Stimulated activated naive CD8-positive, alpha-beta T cell treated with anti-CD3 and anti-CD28 coated beads, Interleukin-15, Interleukin-2, amounts not matched to agents 100 ng/mL and 50 ng/mL, for 24 hours (primary cell): ENCODE measurements around the gene OR56A1.
"Not testable (repeated sequence)": the region's sequence is repeated elsewhere in the genome, so short reads cannot be mapped to it uniquely, and the experiment has no call there.

Source experiments
- H3K27ac Mint-ChIP-seq: one replicate; pipeline ENCODE4 v1.8.0; 2021; ENCODE audit warnings: mild to moderate bottlenecking, mixed read lengths
- H3K27me3 Mint-ChIP-seq: one replicate; pipeline ENCODE4 v1.8.0; 2021; ENCODE audit warnings: mixed read lengths
- H3K36me3 Mint-ChIP-seq: one replicate; pipeline ENCODE4 v1.8.0; 2021; ENCODE audit warnings: low read depth, mixed read lengths
- H3K4me1 Mint-ChIP-seq: one replicate; pipeline ENCODE4 v1.8.0; 2021; ENCODE audit warnings: low read depth, mixed read lengths
- H3K4me3 Mint-ChIP-seq: one replicate; pipeline ENCODE4 v1.8.0; 2021; ENCODE audit warnings: mild to moderate bottlenecking, mixed read lengths
- H3K9me3 Mint-ChIP-seq: one replicate; pipeline ENCODE4 v1.8.0; 2021; ENCODE audit warnings: mixed read lengths

OR56A1 gene, protein sequence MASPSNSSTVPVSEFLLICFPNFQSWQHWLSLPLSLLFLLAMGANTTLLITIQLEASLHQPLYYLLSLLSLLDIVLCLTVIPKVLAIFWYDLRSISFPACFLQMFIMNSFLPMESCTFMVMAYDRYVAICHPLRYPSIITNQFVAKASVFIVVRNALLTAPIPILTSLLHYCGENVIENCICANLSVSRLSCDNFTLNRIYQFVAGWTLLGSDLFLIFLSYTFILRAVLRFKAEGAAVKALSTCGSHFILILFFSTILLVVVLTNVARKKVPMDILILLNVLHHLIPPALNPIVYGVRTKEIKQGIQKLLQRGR

GRCh38 chr11:6030708-6031405, at the start of gene OR56A1:
OR56A1 (minus strand) TSS chr11:6030758; CDS start chr11:6027692, 3,066 bp downstream.
- H3K36me3 Mint-ChIP-seq = no peaks in the 10 kb centered on the region

DNA sequence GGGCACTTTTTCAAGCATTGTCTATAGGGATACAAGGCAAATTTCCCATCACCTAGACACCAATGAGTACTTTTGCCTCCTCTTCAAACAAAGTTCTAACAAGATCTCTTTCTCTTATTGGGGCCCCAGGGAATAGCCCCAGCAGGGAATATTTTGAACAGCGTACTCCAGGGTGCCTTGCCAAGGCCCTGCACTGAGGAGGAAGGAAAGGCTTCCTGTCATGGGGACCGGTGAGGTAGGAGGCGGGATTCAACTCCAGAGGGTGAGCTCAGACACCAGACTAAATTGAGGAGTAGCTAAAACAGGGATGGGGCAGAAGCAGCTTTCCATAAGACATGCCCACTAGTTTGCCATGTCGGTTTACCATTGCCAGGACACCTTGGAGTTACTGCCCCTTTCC, 48.9 kb upstream of the OR56A1 start:
- Mint-ChIP-seq H3K4me3 (no peak overlapping the region), H3K36me3 (no peaks in the 10 kb centered on the region), H3K4me1 (no peaks in the 10 kb centered on the region), H3K9me3 (peaks cover 11% of the 10 kb centered on the region), H3K27ac (no peak overlapping the region), H3K27me3 (peaks cover 17% of the 10 kb centered on the region)

More at GRCh38 chr11:6030708-6031405, at the start of gene OR56A1:
- Mint-ChIP-seq H3K27me3 (peaks cover 11% of the 10 kb centered on the region), H3K4me3 (no peak within 1 kb of the TSS), H3K27ac (no peak within 1 kb of the TSS), H3K4me1 (no peaks in the 10 kb centered on the region), H3K9me3 (no peaks in the 10 kb centered on the region)

GRCh38 chr11:6077723-6078122, 47.2 kb upstream of the OR56A1 start:
- peaks cover 11% of the 10 kb centered on the region for H3K9me3 Mint-ChIP-seq
- no peak overlapping the region for H3K4me3 Mint-ChIP-seq
- no peaks in the 10 kb centered on the region for H3K4me1 Mint-ChIP-seq
- H3K27ac Mint-ChIP-seq = no peak overlapping the region
- no peaks in the 10 kb centered on the region for H3K36me3 Mint-ChIP-seq
- peaks cover 17% of the 10 kb centered on the region for H3K27me3 Mint-ChIP-seq

DNA sequence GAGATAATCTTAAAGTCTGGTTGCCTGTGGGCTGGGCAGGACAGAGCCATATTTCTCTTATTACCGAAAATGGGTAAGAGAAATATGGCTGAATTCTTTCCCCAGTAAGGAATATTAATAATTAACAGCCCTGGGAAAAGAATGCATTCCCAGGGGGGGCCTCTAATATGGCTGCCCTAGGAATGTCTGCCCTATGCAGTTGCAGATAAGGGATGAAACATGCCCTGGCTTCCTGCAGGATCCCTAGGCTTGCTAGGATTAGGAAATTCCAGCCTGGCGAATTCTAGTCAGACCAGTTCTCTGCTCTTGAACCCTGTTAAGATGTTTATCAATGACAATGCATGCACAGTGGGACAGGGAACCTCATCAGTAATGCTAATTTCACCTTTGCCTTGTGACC, 45.9 kb upstream of the OR56A1 start:
- H3K4me1 Mint-ChIP-seq, H3K4me3 Mint-ChIP-seq, H3K36me3 Mint-ChIP-seq, H3K27ac Mint-ChIP-seq, H3K27me3 Mint-ChIP-seq: not testable (repeated sequence)
- H3K9me3 Mint-ChIP-seq = peaks cover 11% of the 10 kb centered on the region

GRCh38 chr11:6067502-6067901, 36.9 kb upstream of the OR56A1 start:
- no peaks in the 10 kb centered on the region for H3K4me1 Mint-ChIP-seq
- H3K27me3 Mint-ChIP-seq = peaks cover 12% of the 10 kb centered on the region
- H3K9me3 Mint-ChIP-seq = no peaks in the 10 kb centered on the region
- H3K36me3 Mint-ChIP-seq = no peaks in the 10 kb centered on the region
- H3K4me3 Mint-ChIP-seq = no peak overlapping the region
- no peak overlapping the region for H3K27ac Mint-ChIP-seq

- H3K27ac Mint-ChIP-seq = no peak overlapping the region
- no peaks in the 10 kb centered on the region for H3K4me1 Mint-ChIP-seq
- H3K4me3 Mint-ChIP-seq = no peak overlapping the region
- no peaks in the 10 kb centered on the region for H3K9me3 Mint-ChIP-seq
- H3K27me3 Mint-ChIP-seq = peaks cover 18% of the 10 kb centered on the region
- H3K36me3 Mint-ChIP-seq = no peaks in the 10 kb centered on the region
Measured at GRCh38 chr11:6062691-6063358, 32.3 kb upstream of the OR56A1 start.

- no peaks in the 10 kb centered on the region for H3K4me1 Mint-ChIP-seq
- no peak overlapping the region for H3K4me3 Mint-ChIP-seq
- no peaks in the 10 kb centered on the region for H3K36me3 Mint-ChIP-seq
- no peaks in the 10 kb centered on the region for H3K9me3 Mint-ChIP-seq
- peaks cover 16% of the 10 kb centered on the region for H3K27me3 Mint-ChIP-seq
- H3K27ac Mint-ChIP-seq = no peak overlapping the region
Measured at GRCh38 chr11:6061475-6061874, 30.9 kb upstream of the OR56A1 start.

DNA sequence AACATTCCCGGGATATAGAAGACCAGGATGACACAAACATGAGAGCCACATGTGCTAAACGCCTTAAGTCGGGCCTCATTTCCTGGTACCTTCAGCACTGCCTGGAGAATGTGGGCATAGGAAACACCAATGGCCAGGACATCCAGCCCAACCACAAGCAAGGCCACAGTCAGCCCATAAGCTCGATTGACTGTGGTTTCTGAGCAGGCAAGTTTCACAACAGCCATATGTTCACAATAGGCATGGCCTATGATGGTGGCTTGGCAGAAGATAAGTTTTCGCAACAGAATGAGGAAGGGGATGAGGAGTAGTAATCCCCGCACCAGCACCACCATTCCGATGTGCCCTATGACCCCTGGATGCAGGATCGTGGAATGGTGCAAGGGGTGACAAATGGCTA, 26.9 kb upstream of the OR56A1 start:
- Mint-ChIP-seq H3K27ac (no peak overlapping the region), H3K9me3 (no peaks in the 10 kb centered on the region), H3K27me3 (peaks cover 19% of the 10 kb centered on the region), H3K4me1 (no peaks in the 10 kb centered on the region), H3K4me3 (no peak overlapping the region), H3K36me3 (no peaks in the 10 kb centered on the region)

DNA sequence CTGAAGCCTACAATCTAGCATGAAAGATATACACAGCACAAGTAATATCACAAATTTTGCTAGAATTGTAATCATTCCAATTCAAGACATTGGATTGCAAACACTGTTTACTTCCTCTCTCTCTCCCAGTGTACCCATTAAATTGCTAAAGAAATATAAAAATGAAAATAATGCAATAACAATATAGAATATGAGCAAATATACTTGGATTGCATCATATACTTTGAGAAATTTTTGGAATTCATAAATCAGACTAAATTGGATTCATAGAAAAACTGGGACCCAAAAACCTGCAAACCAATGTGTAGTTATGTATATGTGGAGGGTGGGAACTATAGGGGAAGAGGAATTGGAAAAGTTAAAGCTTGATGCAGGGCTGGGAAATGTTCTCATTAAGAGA, 25.0 kb upstream of the OR56A1 start:
- no peaks in the 10 kb centered on the region for H3K9me3 Mint-ChIP-seq
- H3K36me3 Mint-ChIP-seq = no peaks in the 10 kb centered on the region
- H3K27me3 Mint-ChIP-seq = peaks cover 20% of the 10 kb centered on the region
- no peak overlapping the region for H3K27ac Mint-ChIP-seq
- H3K4me3 Mint-ChIP-seq = no peak overlapping the region
- no peaks in the 10 kb centered on the region for H3K4me1 Mint-ChIP-seq

GRCh38 chr11:6052374-6052773, 21.8 kb upstream of the OR56A1 start:
- no peaks in the 10 kb centered on the region for H3K9me3 Mint-ChIP-seq
- H3K4me1 Mint-ChIP-seq = no peaks in the 10 kb centered on the region
- H3K36me3 Mint-ChIP-seq = no peaks in the 10 kb centered on the region
- no peak overlapping the region for H3K27ac Mint-ChIP-seq
- H3K4me3 Mint-ChIP-seq = no peak overlapping the region
- peaks cover 28% of the 10 kb centered on the region for H3K27me3 Mint-ChIP-seq

DNA sequence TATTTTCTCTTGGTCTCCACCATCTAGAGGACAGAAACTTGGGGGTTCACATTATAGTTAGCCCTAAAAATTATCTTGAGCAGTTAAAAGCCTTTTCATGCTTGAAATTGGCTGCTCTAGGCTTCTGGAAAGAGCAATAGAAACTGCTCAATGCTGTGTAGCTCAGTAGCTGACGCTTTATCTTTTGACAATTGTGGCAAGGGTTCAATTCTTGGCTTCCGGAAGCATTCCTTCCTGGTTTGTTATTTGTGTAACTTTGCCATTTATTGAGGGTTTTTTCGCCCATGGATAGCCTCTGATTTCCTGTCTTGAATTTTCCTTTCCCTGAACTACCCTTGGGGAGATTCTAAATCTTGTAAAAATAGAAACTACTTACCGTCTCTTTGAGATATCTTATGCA, 10.3 kb upstream of the OR56A1 start:
- H3K27me3 Mint-ChIP-seq = peaks cover 13% of the 10 kb centered on the region
- H3K36me3 Mint-ChIP-seq = no peaks in the 10 kb centered on the region
- no peaks in the 10 kb centered on the region for H3K9me3 Mint-ChIP-seq
- no peaks in the 10 kb centered on the region for H3K4me1 Mint-ChIP-seq
- H3K27ac Mint-ChIP-seq = no peak overlapping the region
- no peak overlapping the region for H3K4me3 Mint-ChIP-seq

DNA sequence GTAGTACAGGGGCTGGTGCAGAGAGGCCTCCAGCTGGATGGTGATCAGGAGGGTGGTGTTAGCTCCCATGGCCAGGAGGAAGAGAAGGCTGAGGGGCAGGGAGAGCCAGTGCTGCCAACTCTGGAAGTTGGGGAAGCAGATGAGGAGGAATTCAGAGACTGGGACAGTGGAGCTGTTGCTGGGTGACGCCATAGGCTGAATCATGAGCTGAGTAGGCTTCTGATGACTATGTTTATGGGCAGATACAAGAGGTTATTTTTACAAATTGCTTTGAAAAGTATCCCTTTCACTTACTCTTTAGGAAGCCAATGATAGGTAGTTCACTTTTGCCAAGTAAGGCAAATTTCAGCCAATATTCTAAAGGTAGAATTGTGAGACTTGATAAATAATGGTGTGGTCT, 3.1 kb downstream of the OR56A1 start:
- Mint-ChIP-seq H3K27ac (no peak overlapping the region), H3K27me3 (peaks cover 16% of the 10 kb centered on the region), H3K36me3 (no peaks in the 10 kb centered on the region), H3K4me3 (no peak overlapping the region), H3K4me1 (no peaks in the 10 kb centered on the region), H3K9me3 (no peaks in the 10 kb centered on the region)

GRCh38 chr11:6025056-6025455, 5.5 kb downstream of the OR56A1 start:
- Mint-ChIP-seq H3K9me3 (no peaks in the 10 kb centered on the region), H3K4me3 (no peak overlapping the region), H3K4me1 (no peaks in the 10 kb centered on the region), H3K36me3 (no peaks in the 10 kb centered on the region), H3K27ac (no peak overlapping the region), H3K27me3 (peaks cover 16% of the 10 kb centered on the region)

- Mint-ChIP-seq H3K4me1 (no peaks in the 10 kb centered on the region), H3K4me3 (no peak overlapping the region), H3K27me3 (peaks cover 25% of the 10 kb centered on the region), H3K9me3 (no peaks in the 10 kb centered on the region), H3K27ac (no peak overlapping the region), H3K36me3 (no peaks in the 10 kb centered on the region)
Measured at GRCh38 chr11:6022956-6023355, 7.6 kb downstream of the OR56A1 start.

GRCh38 chr11:6013042-6013441, 17.5 kb downstream of the OR56A1 start:
- no peaks in the 10 kb centered on the region for H3K4me1 Mint-ChIP-seq
- H3K27ac Mint-ChIP-seq = no peak overlapping the region
- H3K4me3 Mint-ChIP-seq = no peak overlapping the region
- H3K36me3 Mint-ChIP-seq = no peaks in the 10 kb centered on the region
- H3K27me3 Mint-ChIP-seq = peaks cover 24% of the 10 kb centered on the region
- H3K9me3 Mint-ChIP-seq = peaks cover 4% of the 10 kb centered on the region
